ENCODE measurements around the gene MACF1.
"Not testable (repeated sequence)": the region's sequence is repeated elsewhere in the genome, so short reads cannot be mapped to it uniquely, and the experiment has no call there.

Gene MACF1, protein sequence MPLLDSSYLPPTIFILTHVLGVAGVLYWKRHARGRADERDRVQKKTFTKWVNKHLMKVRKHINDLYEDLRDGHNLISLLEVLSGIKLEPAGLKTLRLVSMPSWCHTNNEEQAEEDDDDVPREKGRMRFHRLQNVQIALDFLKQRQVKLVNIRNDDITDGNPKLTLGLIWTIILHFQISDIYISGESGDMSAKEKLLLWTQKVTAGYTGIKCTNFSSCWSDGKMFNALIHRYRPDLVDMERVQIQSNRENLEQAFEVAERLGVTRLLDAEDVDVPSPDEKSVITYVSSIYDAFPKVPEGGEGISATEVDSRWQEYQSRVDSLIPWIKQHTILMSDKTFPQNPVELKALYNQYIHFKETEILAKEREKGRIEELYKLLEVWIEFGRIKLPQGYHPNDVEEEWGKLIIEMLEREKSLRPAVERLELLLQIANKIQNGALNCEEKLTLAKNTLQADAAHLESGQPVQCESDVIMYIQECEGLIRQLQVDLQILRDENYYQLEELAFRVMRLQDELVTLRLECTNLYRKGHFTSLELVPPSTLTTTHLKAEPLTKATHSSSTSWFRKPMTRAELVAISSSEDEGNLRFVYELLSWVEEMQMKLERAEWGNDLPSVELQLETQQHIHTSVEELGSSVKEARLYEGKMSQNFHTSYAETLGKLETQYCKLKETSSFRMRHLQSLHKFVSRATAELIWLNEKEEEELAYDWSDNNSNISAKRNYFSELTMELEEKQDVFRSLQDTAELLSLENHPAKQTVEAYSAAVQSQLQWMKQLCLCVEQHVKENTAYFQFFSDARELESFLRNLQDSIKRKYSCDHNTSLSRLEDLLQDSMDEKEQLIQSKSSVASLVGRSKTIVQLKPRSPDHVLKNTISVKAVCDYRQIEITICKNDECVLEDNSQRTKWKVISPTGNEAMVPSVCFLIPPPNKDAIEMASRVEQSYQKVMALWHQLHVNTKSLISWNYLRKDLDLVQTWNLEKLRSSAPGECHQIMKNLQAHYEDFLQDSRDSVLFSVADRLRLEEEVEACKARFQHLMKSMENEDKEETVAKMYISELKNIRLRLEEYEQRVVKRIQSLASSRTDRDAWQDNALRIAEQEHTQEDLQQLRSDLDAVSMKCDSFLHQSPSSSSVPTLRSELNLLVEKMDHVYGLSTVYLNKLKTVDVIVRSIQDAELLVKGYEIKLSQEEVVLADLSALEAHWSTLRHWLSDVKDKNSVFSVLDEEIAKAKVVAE (N-terminal part only)

DNA sequence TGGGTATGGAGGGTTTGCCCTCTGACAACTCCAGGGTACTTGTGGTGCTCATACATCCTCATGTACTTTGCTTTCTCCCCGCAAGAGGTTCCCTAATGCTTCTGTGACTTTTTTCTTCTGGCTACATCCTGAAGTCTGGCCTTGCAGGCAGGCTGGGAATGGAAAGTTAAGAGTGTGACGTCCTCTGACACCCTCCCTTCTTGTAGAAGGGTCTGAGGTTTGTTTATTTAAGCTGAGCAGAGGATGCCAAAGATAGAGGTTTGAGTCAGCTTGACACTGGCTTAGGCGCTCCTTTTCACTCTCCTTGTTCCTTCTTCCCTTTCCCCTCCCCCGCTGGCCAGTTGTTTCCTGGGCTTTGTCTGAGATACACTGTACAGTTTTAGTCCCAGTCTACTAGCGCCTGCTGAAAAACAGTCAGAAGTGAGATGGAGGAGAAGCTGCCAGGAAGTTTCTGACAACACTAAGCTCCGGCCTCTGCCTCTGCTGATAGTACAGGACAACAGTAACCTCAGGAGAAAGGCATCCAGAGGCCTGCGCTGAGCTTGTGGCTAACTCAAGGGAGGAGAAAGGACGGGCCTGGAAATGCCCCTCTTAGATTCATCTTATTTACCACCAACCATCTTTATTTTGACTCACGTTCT, at the start of gene MACF1:
Gene MACF1, plus strand, starts transcription at position 255 of the 641 bp plus-strand sequence. Its CDS starts 328 bp downstream, at position 583.
- DNase-seq: no peak

DNA sequence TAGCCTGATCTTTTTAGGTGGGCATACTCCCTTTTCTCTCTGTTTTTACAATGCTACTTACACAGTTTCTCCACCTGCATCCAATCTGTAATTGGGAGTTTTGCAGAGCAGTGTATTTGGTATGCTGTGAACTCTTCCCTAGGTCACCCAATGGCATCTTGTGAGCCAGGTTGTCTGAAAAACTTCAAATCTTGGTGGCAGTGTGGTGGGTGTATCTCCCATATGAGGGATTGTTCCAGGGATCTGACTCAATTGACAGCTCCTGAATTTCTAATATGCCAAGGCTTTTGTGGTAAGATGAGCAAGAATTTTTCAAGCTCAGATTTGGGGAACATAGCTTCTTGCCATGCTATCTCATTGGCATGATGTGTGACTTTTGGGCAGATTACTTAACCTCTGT, 47.2 kb upstream of the MACF1 start:
- no peak for DNase-seq

DNA sequence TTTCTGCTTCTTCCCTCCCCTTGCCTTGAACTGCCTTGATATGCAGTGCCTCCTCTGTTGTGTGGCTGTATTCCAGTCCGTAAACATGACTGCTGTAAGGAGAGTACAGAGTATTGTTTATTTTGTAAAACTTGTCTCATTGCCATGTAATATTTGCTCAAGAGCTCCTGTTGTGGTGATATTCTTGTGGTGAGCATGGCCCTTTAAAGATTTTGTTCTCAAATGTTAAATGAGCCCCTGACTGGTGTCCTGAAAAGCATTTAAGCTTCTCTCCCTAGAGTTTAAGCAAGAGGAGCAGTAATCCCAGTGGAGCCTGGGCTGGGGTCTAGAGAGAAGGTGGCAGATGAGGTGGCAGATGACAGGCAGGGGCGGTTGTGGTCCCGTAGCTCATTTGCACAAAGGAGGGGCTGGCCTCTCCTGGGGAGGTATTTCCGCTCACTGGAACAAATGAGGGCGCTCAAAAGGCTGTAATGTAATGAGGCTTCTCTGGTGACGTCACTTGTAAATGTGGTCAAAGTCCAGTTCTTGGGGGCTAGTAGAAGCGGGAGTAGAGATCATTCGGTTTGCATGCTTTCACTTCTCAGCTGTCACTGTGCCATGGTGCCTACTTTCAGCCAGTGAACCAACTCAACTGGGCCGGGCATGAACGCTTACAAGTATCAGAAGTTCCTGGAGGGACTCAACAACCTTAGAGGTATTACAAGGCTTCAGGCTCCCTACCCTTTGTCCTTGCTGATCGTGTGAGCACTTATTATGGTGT, 46.0 kb upstream of the MACF1 start:
- DNase-seq: no peak

DNA sequence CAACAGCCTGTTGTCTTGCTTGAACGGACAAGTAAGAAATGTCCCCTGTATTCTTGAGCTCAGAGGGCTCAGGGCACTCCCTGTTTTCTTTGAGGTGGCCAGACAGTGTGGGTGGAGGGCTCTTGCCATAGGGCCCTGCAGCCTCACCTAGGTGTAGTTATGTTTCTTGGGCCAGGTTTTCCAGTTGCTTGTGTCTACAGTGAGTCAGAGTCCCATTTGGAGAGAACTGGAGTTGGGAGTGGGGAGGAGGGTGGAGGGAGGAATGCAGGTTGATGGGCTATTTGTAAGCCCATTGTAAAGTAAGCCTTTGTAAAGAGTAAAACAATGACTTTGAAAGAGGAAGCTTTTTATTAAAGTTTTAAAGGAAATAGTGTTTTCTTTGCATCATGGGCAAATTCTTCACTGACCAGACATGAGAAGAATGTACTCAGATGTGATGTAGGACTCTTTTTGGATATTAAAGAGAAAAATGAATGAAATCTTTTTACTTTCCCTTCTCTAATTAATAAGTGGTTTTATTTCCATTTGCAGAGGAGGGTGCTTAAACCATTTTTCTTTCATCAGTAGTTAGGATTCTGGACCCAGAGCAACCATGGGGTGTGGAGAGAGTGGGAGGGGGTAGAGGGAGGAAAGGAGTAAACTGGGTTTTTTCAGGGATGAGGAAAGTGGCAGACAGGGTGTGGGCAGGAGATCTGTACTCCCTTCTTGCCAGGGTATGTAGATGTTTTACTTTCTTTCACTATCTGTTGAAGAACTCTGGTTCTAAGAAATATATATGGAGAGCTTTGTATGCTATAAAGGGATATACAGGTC, 45.1 kb upstream of the MACF1 start:
- DNase-seq: no peak

DNA sequence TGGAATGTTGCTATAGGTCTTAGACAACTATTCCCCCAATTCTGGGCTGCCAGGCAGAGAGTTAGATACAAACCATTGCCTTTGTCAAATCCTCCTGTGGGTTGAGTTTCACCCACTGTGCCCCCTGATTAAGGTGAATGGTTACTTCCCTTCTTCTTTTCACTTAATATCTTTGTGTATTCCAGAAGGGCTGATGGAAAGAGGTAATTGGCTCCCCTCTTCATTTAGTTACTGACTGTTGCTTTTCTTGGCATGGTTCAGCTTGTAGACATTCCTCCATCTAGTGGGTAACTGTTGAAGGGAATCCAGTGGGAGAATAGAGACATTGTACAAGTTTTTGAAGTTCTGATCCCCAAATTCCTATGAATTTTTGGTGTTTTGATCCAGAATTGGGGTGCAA, 43.8 kb upstream of the MACF1 start:
- no peak for DNase-seq

DNA sequence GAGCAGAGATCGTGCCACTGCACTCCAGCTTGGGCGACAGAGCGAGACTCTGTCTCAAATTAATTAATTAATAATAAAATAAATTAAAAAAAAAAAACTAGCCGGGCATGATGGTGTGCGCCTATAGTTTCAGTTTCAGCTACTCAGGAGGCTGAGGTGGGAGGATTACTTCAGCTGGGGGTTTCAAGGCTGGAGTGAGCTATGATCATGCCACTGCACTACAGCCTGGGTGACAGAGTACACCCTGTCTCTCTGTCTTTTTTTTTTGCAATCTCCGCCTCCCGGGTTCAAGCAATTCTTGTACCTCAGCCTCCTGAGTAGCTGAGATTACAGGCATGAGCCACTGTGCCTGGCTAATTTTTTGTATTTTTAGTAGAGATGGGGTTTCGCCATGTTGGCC, 42.7 kb upstream of the MACF1 start:
- DNase-seq: not testable (repeated sequence)

DNA sequence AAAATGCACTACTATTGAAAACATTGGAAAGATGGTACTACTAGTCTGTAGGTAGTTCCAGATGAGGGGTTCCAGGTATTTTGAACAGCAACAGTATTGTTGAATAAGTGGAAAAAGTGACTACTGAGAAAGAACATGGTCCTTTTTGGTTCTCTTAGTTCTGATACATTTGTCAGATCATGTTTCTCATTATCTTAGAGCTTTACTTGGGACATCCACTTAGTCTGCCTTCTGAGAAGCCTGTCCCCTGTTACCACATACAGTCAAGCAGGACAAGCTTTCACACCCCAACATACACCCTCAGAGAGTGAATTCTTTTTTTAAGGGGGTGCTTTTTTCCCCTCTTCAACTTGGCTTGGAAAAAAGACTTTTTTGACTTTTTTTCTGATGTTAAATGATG, 41.0 kb upstream of the MACF1 start:
- no peak for DNase-seq

DNA sequence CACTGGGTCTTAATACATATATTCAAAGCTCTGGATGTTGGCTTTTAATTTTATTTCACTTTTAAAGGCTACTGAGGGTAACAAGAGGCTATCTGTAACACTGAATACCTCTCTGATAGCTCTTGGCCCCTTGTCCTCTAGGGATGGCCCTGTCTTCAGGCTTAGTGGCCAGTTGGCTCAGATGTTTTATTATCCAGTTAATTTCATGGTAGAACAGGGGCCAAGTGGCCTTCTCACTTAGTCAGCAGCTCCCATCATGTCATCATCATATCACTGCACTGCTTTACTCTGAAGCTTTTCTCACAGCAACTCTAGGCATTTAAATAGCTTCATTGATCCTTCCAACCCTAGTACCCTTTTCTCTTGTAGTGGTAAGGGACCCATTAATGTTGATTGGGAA, 40.2 kb upstream of the MACF1 start:
- DNase-seq: no peak

DNA sequence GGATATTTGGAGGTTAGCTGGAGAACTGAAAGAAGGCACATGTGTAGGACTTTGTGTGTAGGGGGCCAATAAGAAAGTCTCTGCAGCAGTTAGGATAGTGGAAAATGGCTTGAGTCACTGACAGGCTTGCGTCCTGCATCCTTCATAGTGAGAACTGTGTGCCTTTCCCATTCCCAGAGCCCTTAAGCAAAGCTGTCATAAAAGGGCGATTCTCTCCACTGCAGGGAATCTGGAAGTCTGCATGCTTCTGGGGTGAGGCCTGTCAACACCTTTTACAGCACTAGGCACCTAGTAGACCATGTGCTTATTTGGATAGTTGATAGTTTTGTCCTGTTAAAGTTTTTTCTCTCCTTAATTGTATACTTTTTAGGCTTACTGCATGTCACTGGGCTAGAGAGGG, 39.4 kb upstream of the MACF1 start:
- DNase-seq: no peak

DNA sequence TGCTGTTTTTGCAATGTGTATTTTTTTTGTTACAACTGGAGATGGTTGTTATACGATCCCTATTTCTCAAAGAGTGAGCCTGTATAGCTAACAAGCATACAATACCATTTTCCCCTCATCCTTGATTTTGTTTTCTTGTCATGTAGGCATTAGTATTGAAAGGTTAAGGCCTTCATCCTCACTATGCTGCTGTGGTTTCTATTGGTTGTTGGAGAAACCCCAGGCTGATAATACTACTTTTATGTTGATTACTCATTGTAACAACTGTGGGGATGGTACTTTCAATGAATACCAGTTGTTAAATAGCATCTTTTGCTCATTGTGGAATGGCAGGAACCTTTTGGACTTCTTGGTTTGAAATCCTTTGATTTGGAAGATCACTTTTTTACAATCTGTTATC, 39.0 kb upstream of the MACF1 start:
- DNase-seq: no peak

DNA sequence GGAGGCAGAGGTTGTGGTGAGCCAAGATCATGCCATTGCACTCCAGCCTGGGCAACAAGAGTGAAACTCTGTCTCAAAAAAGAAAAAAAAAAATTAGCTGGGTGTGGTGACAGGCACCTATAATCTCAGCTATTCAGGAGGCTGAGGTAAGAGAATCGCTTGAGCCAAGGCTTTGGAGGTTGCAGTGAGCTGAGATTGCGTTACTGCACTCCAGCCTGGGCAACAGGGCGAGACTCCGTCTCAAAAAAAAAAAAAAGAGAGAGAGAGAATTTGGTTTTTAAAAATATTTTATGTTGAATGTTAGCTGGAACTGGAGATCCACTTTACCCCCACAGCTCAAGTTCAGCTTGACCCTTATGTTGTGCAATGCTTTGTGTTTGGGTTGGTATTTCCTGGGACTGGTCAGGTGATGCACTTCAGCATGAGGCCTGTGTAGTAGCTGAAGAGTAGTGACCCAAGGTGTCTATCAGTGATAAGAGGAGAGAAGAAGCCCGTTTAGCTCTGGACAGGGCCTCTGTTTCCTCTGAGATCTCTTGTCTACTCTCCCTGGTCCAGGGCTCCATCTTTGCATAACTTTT, 36.8 kb upstream of the MACF1 start:
- DNase-seq: no peak

DNA sequence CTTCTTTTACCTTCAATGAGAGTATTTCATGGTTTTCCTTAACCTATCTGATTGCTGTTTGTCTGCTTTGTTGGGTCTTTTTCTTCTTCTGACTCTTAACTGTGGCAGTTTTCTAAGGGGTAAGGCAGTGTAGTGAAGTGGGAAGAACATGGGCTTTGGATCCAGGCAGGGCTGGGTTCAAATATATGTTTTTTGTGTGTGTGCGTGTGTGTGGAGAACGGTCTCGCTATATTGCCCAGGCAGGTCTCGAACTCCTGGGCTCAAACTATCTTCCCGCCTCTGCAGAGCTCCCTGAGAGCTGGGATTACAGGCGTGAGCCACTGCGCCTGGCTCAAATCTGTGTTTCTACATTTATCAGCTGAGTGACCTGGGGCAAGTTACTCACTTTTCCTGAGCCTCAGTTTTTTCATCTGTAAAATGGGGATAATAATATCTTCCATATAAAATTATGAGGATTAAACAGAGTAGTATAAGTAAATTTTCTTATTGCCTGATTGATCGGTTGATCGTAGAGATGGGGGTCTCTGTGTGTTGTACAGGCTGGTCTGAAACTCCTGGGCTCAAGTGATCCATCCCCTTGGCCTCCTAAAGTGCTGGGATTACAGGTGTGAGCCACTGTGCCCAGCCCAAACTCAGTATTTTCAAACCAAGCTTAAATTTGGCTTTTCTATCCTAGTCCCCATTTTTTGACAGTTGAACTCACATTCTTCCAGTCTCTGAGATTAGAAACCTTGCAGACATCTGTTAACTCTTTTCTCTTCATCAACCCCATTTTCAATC, 36.0 kb upstream of the MACF1 start:
- no peak for DNase-seq

DNA sequence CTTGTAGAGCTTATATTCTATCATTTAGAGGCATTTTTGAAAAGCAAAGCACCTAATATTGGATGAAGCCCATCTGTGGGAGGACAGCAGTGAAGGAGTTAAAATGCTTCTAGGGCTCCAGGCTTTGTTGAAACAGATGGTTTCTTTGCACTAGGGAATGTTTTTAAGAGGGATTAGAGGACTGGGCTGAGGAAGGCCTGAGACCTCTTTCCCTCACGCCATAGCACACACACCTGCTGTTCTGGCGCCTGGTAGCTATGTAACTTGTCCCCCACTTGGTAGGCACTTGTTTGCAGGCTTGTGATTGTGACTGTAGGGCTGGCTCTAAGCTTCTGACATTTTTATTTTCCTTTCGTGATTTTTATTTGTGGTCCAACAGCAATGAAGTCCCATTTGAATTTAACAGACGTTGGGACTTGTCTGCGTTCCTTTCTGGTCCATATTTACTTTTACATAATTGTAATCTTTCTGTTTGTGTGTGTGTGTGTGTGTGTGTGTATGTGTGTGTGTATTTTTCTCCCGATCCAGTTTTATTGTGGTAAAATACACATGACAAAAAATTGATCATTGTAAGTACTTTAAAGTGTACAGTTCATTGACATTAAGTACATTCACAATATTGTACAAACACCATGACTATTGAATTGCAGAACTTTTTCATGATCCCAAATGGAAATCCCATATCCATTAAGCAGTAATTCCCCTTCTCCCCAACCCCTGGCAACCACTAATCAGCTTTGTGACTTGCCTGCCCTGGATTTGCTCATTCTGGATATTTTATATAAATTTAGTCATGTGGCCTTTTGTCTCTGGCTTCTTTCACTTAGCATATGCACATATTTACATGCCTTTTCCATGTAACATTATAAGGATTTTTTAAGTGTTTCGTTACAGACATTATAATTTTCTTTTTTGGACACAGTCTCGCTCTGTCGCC, 33.5 kb upstream of the MACF1 start:
- no peak for DNase-seq

DNA sequence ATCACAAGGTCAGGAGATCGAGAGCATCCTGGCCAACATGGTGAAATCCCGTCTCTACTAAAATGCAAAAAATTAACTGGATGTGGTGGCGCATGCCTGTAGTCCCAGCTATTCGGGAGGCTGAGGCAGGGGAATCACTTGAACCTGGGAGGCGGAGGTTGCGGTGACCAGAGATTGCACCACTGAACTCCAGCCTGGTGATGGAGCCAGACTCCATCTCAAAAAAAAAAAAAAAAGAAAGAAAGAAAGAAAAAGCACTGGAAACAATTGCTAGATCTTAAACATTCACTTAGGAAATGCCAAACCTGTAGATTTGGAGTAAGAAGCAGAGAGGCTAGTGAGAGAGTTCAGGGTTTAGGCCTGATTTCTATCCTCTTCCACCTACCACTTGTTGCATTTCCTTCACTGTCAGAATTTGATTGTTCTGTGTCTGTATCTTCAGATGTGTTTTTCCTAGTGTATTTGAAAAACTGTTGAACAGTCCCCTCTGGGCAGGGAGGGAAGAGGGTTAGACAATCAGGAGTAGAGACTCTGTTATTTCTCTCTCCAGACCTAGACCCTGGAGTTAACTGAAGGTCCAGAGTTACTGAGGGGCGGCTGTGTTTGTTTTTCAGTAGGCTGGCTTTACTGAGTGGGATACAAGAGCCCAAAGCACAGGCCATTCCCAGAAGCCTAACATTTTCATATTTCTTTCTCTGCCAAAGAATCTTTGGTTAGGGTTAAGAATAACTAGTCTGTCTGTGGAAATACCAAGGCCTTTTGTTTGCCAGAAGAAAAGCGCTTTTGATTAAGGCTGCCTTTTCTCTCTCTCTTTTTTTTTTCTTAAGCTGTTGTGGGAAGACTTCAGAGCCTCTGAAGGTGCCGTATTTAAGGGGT, 31.1 kb upstream of the MACF1 start:
- no peak for DNase-seq

DNA sequence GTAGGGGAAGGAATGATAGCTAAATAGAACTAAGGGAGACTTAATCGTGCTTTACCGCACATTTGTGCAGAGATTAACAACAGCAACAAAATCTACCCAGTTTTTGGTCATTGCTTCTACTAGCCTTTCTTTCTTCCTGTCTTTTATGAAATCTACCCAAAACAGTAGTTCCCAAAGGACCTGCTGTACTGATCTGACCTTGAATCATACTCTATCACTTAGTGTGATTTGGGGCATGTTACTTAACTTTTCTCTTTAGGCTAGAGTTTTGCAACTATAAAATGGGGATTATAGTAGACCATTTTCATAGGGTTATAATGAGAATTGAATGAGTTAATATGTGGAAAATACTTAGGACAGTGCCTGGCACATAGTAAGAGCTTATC, 30.5 kb upstream of the MACF1 start:
- DNase-seq: no peak

DNA sequence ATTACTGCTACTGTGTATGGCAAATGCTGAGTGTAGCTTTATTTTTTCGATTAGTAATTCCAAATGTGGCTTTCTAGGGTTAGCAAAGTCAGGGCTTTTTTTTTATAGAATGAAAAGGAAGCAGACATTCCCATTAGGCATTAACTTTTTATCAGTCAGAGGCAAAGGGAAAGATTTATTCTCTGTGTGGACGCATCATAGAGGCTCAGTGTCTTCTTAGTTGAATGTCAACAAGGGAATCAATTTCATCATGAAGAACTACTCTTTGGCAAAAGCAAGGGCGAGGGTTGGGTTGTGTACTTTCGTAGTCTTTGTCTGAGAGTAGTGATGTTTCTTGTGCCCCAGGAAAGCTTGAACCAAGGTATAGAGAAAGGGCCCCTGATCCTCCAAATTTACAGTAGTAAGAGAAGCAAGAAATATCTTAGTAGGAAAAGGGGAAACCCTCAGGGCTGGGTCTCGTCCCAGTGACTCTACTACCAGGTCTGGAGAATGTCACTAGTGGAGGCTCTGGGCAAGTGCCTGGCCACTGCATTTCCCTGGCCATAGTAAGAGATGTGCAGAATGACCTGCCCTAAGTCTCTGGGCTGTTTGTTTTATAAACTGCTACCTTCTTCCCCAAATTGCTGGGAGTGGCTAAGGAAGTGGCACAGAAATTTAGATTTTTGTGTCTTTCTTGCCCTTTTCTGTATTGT, 30.0 kb upstream of the MACF1 start:
- DNase-seq: no peak

DNA sequence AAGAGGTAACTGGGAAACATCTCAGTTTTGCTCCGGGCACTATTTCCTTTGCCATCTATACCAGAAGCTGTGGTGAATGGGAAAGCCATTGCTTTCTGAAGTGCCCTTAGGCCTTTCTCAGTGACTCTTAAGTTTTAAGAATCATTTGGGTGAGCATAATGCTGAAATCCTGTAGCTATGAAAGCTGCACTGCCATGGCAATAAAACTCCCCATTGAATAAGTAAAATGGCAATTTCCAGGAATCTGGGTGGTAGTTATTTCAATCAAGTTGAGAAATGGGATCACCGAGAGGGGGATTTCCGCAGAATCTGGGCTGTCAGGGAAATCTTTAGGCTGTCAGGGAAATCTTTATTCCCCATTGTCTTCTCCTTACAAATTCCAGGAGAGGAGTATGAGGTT, 26.8 kb upstream of the MACF1 start:
- no peak for DNase-seq

Data from stimulated activated CD4-positive, alpha-beta T cell treated with anti-CD3 and anti-CD28 coated beads, Interleukin-2, amount 100 ng/mL, for 48 hours (primary cell).